Stimulated activated CD8-positive, alpha-beta memory T cell treated with anti-CD3 and anti-CD28 coated beads, Interleukin-7, amount 100 ng/mL, for 4 hours (primary cell): Measurements from ENCODE around the gene SLC37A1.
A peak's percentile ranks its signal among the peaks of the same experiment; 100 is the strongest.

ENCODE experiments used
- DNase-seq, 2 donors: peaks; one replicate each; pipeline ENCODE4 v3.0.0-alpha.2; 2020; ENCODE audit warnings: low read depth in 2 of 2

SLC37A1 gene

DNA sequence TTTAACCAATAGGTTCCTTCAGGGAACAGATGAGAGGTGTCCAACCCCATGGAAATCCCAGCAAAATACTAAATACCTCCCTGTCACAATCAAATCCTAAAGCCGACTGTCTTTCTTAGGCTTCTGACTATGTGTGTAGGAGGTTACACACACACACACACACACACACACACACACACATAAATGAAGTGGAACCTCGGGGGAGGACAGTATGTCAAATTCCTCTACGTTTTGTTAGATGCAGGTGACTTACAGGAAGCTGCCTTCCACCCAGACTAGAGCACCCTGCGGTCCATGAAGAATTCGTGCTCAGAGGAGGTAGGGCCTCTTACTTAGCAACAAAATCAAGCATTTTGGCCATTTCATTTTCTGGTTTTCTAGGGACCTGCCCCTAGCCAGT, 34.1 kb upstream of the SLC37A1 start:
- no peak for DNase-seq

DNA sequence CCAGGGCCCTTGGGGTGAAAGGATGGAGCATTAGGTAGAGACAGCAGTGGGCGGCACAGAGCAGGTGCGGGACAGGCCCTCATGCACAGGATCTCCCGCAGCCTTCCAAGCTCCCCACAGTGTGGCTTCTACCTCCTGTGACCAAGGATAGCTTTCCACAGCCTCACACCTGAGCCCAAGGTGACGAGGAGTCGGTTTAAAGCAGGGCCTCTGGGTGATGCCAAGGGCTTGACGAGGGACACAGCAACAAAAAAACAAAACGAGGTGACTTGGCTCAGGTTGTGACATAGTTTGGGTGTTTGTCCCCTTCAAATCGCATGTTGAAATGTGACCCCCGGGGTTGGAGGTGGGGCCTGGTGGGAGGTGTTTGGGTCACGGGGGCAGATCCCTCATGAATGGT, 32.9 kb upstream of the SLC37A1 start:
- no peak for DNase-seq

GRCh38 chr21:42481169-42481568, 32.5 kb upstream of the SLC37A1 start:
- DNase-seq: no peak

- DNase-seq: no peak
These were observed 28.7 kb upstream of the SLC37A1 start for GRCh38 chr21:42484966-42485365.

DNA sequence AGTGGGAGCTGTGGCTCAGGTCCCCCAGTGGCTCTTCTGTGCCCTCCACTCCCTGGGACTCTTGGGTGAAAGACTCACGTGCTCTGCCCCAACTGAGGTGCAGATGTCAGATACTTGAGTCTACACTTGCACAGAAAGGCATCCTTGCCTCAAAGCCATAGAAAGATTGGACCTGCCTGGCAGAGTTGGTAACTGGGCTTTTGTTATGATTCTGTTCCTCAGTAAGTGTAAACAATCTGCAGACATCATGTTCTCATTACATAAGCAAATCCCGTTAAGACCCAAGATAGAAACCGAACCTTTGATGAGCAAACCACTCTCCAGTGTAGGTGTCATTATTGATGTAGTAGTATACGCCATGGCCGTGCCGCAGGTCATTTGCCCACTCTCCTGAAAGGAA, 27.6 kb upstream of the SLC37A1 start:
- DNase-seq: no peak

- DNase-seq: no peak
These were observed 27.1 kb upstream of the SLC37A1 start for GRCh38 chr21:42486531-42486930.

- no peak for DNase-seq
These were observed 24.6 kb upstream of the SLC37A1 start for GRCh38 chr21:42489006-42489563.

- DNase-seq: no peak
These were observed 23.7 kb upstream of the SLC37A1 start for GRCh38 chr21:42489991-42490390.

DNA sequence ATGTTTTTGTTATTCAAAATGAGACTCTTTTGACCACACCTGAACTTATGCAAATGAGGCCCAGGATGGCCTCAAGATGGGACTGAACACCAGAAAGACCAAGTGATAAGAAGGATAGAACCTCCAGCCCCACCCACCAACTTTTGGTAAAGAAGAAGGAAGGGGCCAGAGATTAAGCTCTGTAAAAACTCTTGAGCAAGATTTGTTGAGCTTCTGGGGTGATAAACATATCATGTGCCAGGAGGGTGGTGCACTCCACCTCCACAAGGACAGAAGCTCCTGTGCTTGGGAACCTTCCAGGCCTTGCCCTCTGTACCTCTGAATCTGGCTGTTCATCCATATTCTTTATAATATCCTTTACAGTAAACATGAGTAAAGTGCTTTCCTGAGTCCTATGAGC, 22.9 kb upstream of the SLC37A1 start:
- DNase-seq: no peak

- no peak for DNase-seq
These were observed 22.3 kb upstream of the SLC37A1 start for GRCh38 chr21:42491328-42491727.

DNA sequence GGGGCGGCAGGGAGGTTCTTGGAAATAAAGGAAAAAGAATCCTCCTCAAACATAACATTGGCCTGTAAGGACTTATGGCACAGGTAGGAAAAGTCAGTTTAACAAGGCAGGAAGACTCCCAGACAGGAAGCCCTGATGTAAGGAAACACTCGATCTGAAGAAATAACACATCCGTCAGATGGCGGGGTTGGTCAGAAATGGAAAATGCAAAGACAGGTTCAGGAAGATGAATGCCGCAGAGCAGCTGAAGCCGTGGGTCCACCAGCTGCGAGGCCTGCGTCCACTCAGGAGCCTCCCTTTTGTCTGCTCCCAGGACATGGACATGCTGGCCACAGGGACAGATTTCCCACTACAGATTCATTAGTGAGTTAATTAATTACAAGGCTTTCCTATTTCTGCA, 21.5 kb upstream of the SLC37A1 start:
- no peak for DNase-seq

GRCh38 chr21:42493109-42494060, 20.3 kb upstream of the SLC37A1 start:
- DNase-seq: no peak

GRCh38 chr21:42495027-42495426, 18.6 kb upstream of the SLC37A1 start:
- DNase-seq: no peak

DNA sequence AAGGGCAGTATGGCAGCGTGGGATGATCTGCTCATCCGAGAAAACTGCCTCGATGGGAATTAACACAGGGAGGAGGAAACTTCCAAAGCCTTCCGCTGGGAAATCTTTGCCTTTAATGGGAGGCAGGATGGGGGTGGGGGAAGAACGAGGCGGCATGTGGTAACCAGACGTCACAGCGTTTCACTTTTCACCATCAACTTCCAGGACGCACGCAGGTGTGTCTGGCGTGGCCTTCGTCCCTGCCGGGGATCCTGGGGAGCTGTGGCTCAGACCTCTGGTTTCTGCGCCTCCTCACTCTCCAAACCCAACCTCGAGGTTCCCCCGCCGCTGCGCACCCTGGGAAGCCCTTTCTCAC, 17.9 kb upstream of the SLC37A1 start:
- DNase-seq: no peak

DNA sequence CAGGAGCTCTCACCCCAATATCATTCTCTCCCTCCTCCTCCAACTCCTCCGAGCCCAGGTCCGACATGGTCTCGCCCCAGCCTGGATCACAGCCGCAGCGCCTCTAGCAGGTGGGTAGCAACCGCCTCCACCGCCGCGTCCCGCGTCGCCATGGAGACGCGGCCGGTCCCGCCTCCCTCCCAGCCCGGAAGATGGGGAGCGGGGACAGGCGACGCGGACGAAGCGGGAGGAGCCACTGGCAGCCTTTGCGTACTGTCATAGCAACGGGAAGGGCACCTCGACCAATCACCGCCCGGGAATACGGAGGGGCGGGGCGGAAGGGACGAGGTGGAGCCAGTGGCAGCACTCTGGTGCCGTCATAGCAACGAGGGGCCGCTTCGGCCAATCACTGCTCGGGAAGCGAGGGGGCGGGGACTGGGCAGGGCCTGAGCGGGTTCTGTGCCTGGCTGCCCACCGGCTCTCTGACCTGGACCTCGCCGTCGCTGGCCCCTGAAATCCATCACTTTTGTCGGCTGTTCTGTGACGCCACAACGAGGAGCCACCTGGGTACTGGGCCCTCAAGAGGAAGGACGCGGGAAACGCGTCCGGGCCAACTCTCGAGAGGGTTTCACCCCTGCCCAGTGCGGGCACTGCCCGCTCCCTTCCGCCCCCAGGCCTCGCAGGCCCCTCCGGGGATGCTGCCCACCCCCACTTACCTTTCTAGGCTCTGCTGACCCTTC, 17.4 kb upstream of the SLC37A1 start, which contains the start of gene RSPH1:
RSPH1 (minus strand) TSS at position 105 of the 719 bp plus-strand sequence; CDS start at position 67, 38 bp downstream.
- DNase-seq: peak; percentile 99

DNA sequence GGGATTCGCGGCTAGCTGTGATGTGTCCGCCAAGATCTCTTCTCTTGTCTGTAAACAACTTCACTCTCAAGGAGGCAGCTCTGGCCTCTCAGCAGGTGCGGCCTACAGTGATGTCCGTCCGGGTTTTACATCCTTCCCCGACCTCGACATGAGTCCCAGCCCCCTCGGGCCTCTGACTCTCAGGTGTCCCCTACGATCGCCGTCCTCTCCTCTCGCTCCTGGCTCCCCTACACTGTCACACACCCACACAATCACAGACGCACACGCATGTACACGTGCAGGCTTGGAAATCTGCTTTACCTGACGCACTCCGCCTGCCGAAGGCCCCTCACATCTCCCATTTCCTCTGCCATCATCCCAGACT, 16.8 kb upstream of the SLC37A1 start:
- no peak for DNase-seq

DNA sequence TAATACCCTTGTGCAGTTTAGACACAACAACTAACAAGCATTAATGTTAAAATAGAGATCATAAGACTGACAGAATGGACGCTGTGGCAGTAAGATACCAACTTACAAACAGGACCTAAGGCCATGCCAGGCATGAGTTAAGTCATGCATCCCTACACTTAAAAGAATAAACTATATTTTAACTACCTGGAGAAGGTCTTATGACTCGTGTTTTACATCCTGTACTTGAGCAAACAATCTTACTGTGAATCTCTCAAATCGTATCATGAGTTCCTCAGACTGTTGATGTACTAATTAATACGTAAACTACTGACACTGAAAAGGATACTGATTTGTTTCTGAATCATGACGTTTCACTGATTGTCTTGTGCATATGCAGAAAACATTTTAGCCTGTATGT, 15.6 kb upstream of the SLC37A1 start:
- no peak for DNase-seq

GRCh38 chr21:42499444-42500112, 14.1 kb upstream of the SLC37A1 start:
- DNase-seq: no peak

- DNase-seq: no peak
These were observed 13.4 kb upstream of the SLC37A1 start for GRCh38 chr21:42500225-42500624.

DNA sequence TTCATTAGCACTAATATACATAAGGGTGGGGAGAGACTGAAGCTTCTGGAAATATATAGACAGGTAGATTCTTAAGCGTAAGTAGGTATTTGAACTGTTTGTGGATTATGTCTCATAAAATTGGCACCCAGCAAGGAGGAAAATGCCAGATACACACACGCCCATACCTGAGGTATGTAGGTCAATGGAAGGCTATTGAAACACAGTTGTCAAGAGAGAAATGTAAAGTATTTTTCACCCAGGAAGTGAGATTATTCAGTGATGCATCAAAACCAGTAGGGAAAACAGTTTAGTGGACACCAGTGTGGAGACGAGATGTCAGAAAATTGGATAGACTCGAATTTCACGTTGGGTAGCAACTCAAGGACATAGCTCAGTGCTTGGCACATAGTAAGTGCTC, 12.9 kb upstream of the SLC37A1 start:
- DNase-seq: no peak

DNA sequence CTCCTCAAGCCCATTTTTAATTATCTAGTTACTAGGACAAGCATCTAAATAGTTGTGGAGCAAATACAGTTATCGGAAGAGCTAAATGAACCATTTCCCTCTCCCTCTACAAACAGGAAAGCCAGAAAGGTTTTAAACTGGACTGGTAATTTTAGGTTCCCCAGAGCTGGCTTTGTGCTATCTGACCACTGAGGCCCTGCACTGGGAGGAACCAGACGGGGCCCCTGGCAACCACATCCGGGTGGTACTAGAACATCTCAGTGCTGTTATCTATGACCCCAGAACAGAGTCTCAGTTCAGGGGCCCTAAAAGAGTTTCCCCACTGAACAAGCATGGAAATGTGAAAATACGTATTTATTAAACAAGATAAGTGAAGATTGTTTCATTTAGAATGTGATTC, 9.9 kb upstream of the SLC37A1 start:
- no peak for DNase-seq

GRCh38 chr21:42505090-42505726, 8.4 kb upstream of the SLC37A1 start:
- no peak for DNase-seq
